ENCODE data around the gene PRKAR2B.
"Not testable (repeated sequence)": the region's sequence is repeated elsewhere in the genome, so short reads cannot be mapped to it uniquely, and the experiment has no call there.

Gene PRKAR2B

GRCh38 chr7:107027208-107027607 lies 17.3 kb upstream of the PRKAR2B start:
- no peak for DNase-seq (ENCODE audit: low spot score)

GRCh38 chr7:107029061-107029763 lies 15.3 kb upstream of the PRKAR2B start:
- DNase-seq (ENCODE audit: low spot score): peak; percentile 7

GRCh38 chr7:107029764-107030286 lies 14.7 kb upstream of the PRKAR2B start:
- no peak for DNase-seq (ENCODE audit: low spot score)

GRCh38 chr7:107032050-107032449 lies 12.5 kb upstream of the PRKAR2B start:
- no peak for DNase-seq (ENCODE audit: low spot score)

DNA sequence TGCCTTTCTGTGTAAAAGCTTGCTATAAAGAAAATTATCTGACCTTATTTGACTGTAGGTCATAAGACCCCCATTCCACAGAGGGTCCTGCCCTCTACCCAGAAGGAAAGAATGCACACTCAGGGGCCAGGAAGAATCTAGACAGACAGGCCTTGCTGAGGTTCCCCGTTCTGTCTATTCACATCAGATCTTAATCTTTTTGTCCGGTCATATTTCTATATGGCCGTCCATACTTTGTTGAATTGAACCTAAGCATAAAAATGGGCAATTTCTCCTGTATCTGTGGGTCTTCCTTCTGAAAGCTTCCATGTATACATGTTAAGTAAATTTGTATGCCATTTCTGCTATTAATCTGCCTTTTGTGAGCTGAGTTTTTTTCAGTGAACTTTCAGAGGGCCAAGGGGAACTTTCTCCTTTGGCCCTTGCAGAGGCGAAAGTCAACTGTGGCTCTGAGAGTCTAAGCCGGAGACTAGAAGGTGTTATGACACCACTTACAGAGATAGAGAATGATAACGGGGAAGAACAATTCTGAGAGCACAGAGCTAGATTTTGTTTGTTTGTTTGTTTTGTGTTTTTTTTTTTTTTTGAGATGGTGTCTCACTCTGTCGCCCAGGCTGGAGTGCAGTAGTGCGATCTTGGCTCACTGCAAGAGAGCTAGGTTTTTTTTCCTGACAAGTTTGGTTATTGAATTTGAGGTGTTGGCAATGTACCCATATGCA lies 11.6 kb upstream of the PRKAR2B start:
- no peak for DNase-seq (ENCODE audit: low spot score)

DNA sequence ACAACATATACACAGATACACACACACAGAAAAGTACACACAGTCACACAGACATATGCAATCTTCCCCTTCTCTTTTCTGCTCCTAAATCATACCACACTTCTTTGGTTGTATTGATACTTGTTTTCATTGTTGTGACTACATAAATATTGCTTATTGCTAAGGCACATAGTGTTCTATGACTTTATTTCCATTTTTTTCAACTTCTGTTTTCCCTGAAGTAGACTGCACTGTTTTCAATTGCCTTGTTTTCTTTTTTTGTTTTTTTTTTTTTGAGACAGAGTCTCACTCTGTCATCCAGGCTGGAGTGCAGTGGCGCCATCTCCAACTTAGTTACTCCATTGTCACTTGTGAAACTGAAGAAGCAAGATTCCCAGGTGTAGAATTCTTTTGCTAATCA lies 10.0 kb upstream of the PRKAR2B start:
- DNase-seq (ENCODE audit: low spot score): no peak

GRCh38 chr7:107035446-107035845 lies 9.1 kb upstream of the PRKAR2B start:
- peak; percentile 78 for DNase-seq (ENCODE audit: low spot score)

GRCh38 chr7:107036535-107036934 lies 8.0 kb upstream of the PRKAR2B start:
- DNase-seq (ENCODE audit: low spot score): no peak

DNA sequence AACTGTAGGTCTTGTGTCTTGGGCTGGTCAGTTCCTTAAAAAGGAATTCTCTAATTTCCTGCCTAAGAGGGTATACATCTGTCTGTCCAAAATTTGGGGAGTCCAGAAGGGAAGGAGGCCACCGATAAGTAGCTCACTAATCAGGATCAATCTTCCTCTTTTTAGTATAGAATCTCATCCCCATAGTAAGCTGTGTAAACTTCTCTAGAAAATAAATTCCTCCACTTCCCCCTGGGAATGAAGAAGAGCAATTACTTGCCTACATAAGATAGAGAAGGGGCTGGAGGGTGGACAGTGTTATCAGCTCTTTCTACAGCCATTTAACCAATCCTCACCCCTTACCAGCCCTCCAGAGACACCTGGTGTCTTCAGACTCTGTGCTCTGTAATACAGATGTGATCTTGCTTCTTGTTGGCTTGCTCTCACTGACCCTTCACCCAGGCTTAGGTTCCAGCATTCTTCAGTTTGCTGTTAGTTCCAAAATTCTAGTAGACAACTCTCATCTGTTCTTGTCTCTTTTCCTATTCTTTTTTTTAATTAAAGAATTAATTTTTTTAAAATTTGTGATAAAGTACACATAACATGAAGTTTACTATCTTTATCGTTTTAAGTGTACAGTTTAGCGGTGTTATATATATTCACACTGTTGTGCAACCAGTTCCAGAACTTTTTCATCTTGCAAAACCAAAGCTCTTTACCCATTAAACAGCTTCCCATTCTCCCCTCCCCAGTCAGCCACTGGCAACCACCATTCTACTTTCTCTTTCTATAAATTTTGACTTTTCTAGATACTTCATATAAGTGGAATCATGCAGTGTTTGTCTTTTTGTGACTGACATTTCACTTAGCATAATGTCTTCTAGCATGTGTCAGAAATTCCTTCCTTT lies 6.5 kb upstream of the PRKAR2B start:
- no peak for DNase-seq (ENCODE audit: low spot score)

GRCh38 chr7:107039199-107039900 lies 5.2 kb upstream of the PRKAR2B start:
- DNase-seq (ENCODE audit: low spot score): no peak

DNA sequence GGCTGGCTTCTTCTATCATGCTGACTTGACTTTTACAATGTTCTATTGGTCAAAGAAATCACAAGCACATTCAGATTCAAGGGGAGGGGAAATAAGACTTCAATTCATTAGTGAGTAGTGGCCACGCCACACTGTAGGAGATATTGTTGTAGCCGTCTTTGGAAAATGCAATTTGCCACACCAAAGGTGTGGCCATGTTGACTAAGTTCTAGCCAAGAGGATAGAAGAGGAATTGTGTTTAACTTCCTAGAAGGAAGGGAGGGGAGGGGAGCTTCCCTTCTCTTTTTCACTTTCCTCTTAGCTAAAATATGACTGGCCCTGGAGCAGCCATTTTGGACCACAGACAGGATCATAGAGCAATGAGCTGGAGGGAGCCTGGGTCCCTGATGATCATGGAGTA lies 3.4 kb upstream of the PRKAR2B start:
- no peak for DNase-seq (ENCODE audit: low spot score)

DNA sequence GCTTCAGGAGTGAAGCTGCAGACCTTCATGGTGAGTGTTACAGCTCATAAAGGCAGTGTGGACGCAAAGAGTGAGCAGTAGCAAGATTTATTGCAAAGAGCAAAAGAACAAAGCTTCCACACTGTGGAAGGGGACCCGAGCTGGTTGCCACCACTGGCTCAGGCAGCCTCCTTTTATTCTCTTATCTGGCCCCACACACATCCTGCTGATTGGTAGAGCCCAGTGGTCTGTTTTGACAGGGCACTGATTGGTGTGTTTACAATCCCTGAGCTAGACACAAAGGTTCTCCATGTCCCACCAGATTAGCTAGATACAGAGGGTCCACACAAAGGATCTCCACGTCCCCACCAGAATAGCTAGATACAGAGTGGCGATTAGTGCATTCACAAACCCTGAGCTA lies 2.7 kb upstream of the PRKAR2B start:
- not testable (repeated sequence) for DNase-seq (ENCODE audit: low spot score)

DNA sequence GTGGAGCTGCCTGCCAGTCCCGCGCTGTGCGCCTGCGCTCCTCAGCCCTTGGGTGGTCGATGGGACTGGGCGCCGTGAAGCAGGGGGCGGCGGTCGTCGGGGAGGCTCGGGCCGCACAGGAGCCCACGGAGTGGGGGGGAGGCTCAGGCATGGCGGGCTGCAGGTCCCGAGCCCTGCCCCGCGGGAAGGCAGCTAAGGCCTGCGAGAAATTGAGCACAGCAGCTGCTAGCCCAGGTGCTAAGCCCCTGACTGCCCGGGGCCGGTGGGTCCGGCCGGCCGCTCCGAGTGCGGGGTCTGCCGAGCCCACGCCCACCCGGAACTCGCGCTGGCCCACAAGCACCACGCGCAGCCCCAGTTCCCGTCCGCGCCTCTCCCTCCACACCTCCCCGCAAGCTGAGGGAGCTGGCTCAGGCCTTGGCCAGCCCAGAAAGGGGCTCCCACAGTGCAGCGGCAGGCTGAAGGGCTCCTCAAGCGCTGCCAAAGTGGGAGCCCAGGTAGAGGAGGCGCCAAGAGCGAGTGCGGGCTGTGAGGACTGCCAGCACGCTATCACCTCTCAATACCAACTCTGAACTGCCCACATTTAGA lies 2.1 kb upstream of the PRKAR2B start:
- DNase-seq (ENCODE audit: low spot score): not testable (repeated sequence)

DNA sequence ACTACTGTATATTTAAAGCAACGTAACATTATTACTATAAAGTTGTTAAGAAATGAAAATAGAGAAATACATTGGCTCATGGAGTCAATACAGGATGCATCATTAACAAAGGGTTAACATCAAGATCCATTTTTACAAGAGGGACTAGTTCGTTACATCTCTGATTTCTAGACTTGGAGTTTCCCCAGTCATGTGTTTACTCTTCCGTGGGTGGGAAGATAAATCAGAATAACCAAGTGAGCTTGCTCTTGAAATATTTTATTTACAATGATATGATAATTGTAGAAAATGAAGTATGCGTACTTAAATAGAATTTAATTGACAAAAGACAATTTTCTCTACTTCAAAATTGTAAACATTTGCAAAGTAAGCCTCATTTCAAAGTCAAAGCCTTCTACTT lies 1.0 kb upstream of the PRKAR2B start:
- no peak for DNase-seq (ENCODE audit: low spot score)

DNA sequence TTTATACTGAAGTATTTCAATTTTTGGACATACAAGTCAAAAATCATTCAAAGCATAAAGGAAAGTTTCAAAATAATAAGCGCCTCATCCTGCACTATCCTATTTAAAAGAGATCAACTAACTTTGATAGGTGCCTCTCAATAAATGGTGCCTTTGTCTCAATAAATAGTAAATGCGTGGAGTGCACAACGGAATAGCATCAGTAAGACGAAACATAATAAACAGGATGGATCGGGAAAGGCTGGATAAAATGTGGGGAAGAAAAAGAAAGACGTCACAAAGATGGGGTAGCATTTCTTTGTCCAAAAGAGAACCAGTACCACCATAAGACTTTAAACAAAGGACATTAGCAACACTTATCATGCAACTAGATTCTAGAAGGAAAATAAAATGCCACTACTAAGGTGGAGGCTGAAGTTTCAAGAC lies 571 bp upstream of the PRKAR2B start:
- DNase-seq (ENCODE audit: low spot score): no peak

GRCh38 chr7:107045195-107045960 lies 873 bp downstream of the PRKAR2B start:
- peak; percentile 7 for DNase-seq (ENCODE audit: low spot score)

- DNase-seq (ENCODE audit: low spot score): peak; percentile 52
Measured at GRCh38 chr7:107045980-107046379, 1.5 kb downstream of the PRKAR2B start.

DNA sequence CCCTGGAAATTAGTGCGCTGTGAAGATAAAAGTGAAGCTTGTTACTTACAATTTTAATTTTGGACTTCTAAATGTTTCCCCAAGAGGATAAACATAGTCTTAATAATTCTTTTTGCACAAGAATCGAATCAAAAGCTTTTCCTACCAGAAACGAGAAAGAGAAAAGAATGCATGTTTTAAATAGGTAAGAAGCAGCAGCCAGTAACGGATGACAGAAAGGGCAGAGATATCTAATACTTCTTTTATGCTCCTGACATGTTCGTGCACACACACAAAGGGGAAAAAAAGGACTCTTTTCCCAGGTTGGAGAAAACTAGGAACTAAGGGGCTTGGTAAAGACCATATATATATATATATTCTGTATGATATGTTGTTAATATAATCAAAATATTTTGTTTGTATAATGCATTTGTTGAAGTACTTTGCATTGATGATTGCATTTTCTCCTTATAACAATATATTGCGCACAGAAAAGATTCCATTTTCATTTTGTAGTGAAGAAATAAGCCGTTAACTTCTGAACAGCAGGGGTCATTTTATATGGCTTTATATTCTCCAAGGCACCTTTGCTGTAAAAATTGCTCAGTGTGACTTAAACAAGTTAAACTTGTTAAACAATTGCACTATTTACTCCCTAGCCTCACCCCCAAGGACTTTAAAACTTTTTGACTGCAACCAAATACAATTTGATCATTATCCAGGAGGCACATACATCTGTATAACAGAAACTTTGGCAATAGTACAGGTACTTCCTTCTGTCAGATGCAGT lies 2.2 kb downstream of the PRKAR2B start:
- no peak for DNase-seq (ENCODE audit: low spot score)

DNA sequence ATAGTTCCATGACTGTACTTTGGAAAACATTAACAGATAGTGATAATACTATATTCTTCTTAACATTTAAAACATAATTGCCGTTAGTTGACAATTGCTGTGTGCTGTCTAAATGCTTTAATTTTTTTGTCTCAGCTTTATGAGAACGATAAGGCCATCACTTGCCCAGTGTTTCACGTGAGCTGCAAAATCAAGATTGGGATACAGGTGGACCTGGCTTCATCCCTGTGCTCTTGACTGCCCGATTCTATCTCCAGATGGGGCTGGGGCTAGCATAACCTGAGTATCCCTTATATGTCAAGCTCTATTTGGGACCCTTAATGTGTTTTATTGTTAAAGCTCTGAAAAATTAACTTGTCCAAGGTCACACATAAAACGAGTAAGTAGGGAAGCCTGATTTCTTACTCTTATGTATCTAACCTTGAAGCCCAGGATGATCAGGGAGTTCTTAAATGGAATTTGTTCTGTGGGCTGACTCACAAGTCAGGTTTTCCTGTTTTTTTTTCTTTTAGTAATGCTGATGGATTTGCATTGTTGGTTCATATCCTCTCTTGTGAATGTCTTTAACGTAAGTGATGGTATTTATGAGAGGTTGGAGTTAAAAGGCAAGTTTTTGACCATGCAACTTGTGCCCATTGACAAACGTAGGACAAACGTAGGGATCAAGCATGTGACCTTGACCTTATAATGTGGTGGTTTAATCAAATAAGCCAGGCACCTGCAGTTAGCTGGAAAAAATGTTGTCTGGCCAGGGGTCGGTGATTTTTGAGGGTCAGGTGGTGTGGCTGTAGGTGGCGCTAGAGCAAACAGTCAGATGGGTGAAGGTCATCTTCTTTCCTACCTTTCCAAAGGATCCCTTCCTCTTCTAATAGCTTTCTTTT lies 3.6 kb downstream of the PRKAR2B start:
- no peak for DNase-seq (ENCODE audit: low spot score)
